Measurements from ENCODE around the gene SCYL3. TPM values are rescaled to one million over a fixed set of nuclear protein-coding genes. Genes with fewer than 3 reads are reported as not detected.

SCYL3 gene
- total RNA-seq, 1 experiment from 2014 or later = 5.9 TPM

- intact Hi-C loops (cut with micrococcal nuclease; ENCODE audit: unreplicated experiment) = no loop called here
- no TSS peak for BruUV-seq (replicated peaks)
- Mint-ChIP-seq H3K36me3 (ENCODE audit: insufficient read depth, unreplicated experiment) (peaks cover 36% of the 10 kb centered on the region), H3K4me1 (ENCODE audit: low read depth, unreplicated experiment) (no peaks in the 10 kb centered on the region), H3K27me3 (ENCODE audit: insufficient read depth, unreplicated experiment) (no peaks in the 10 kb centered on the region), H3K27ac (ENCODE audit: unreplicated experiment) (no peak overlapping the region), H3K9me3 (ENCODE audit: unreplicated experiment) (no peaks in the 10 kb centered on the region), H3K4me3 (ENCODE audit: unreplicated experiment) (no peak overlapping the region)
- no peaks in the 10 kb centered on the region for H3K27me3 ChIP-seq (replicated peaks; ENCODE audit: control insufficient read depth, insufficient read depth, low read length)
- ChIA-PET POLR2A (no interaction called here), CTCF (no interaction called here)
- H3K36me3 ChIP-seq (ENCODE audit: control insufficient read depth, insufficient read depth, low read length) = no peaks in the 10 kb centered on the region; the same call in 1 of the 2 replicates
- H3K4me1 ChIP-seq = no peaks in the 10 kb centered on the region
- no peak for TF ChIP-seq CTCF (IDR thresholded peaks at IDR 0.05; ENCODE audit: insufficient read depth in 1 of 2, low read depth in 1 of 2, low read length in 1 of 2, severe bottlenecking in 1 of 2, unreplicated experiment in 1 of 2)
- no peaks in the 10 kb centered on the region for H3K9me3 ChIP-seq
- H3K4me3 ChIP-seq (ENCODE audit: low read depth, low read length) = no peak overlapping the region
- DNase-seq = no peak
These were observed 58.8 kb downstream of the SCYL3 start for GRCh38 chr1:169834869-169835268.

- intact Hi-C loops (cut with micrococcal nuclease; ENCODE audit: unreplicated experiment) = no loop called here
- Histone ChIP-seq H3K4me3 (ENCODE audit: low read depth, low read length) (no peak overlapping the region), H3K36me3 (ENCODE audit: control insufficient read depth, insufficient read depth, low read length) (no peaks in the 10 kb centered on the region; the same call in 1 of the 2 replicates), H3K9me3 (no peaks in the 10 kb centered on the region), H3K27me3 (replicated peaks; ENCODE audit: control insufficient read depth, insufficient read depth, low read length) (no peaks in the 10 kb centered on the region), H3K4me1 (no peaks in the 10 kb centered on the region)
- Mint-ChIP-seq H3K27me3 (ENCODE audit: insufficient read depth, unreplicated experiment) (no peaks in the 10 kb centered on the region), H3K4me3 (ENCODE audit: unreplicated experiment) (no peak overlapping the region), H3K36me3 (ENCODE audit: insufficient read depth, unreplicated experiment) (peaks cover 23% of the 10 kb centered on the region), H3K9me3 (ENCODE audit: unreplicated experiment) (no peaks in the 10 kb centered on the region), H3K27ac (ENCODE audit: unreplicated experiment) (no peak overlapping the region), H3K4me1 (ENCODE audit: low read depth, unreplicated experiment) (no peaks in the 10 kb centered on the region)
- no peak for TF ChIP-seq CTCF (IDR thresholded peaks at IDR 0.05; ENCODE audit: insufficient read depth in 1 of 2, low read depth in 1 of 2, low read length in 1 of 2, severe bottlenecking in 1 of 2, unreplicated experiment in 1 of 2)
- no peak for DNase-seq
- ChIA-PET CTCF (no interaction called here), POLR2A (no interaction called here)
- BruUV-seq (replicated peaks) = no TSS peak
These were observed 60.4 kb downstream of the SCYL3 start for GRCh38 chr1:169833179-169833901.

GRCh38 chr1:169829671-169830070, 64.0 kb downstream of the SCYL3 start:
- H3K27me3 Mint-ChIP-seq (ENCODE audit: insufficient read depth, unreplicated experiment) = no peaks in the 10 kb centered on the region
- no peaks in the 10 kb centered on the region for H3K27me3 ChIP-seq (replicated peaks; ENCODE audit: control insufficient read depth, insufficient read depth, low read length)
- H3K4me3 Mint-ChIP-seq (ENCODE audit: unreplicated experiment) = no peak overlapping the region
- ChIA-PET POLR2A (no interaction called here), CTCF (interaction anchor here (0.6 kb wide), 1 partner anchor 245 kb away, joined by 3 read pairs; the partner anchor contains the start of gene KIFAP3)
- no peaks in the 10 kb centered on the region for H3K4me1 ChIP-seq
- H3K9me3 Mint-ChIP-seq (ENCODE audit: unreplicated experiment) = no peaks in the 10 kb centered on the region
- no TSS peak for BruUV-seq (replicated peaks)
- no peak for TF ChIP-seq CTCF (IDR thresholded peaks at IDR 0.05; ENCODE audit: insufficient read depth in 1 of 2, low read depth in 1 of 2, low read length in 1 of 2, severe bottlenecking in 1 of 2, unreplicated experiment in 1 of 2)
- peaks cover 19% of the 10 kb centered on the region for H3K36me3 Mint-ChIP-seq (ENCODE audit: insufficient read depth, unreplicated experiment)
- no peaks in the 10 kb centered on the region; the same call in 1 of the 2 replicates for H3K36me3 ChIP-seq (ENCODE audit: control insufficient read depth, insufficient read depth, low read length)
- intact Hi-C loops (cut with micrococcal nuclease; ENCODE audit: unreplicated experiment) = no loop called here
- H3K4me1 Mint-ChIP-seq (ENCODE audit: low read depth, unreplicated experiment) = no peaks in the 10 kb centered on the region
- no peak for DNase-seq
- H3K27ac Mint-ChIP-seq (ENCODE audit: unreplicated experiment) = no peak overlapping the region
- no peaks in the 10 kb centered on the region for H3K9me3 ChIP-seq
- H3K4me3 ChIP-seq (ENCODE audit: low read depth, low read length) = no peak overlapping the region
